Gastroesophageal sphincter (tissue), 4 donors: ENCODE results near the gene MUSK. TPM values are rescaled to one million over a fixed set of nuclear protein-coding genes. Genes with fewer than 3 reads are reported as not detected.

ENCODE experiments used
- ATAC-seq: fragments of 150-250 bp; one replicate; pipeline ENCODE4 v1.9.1; 2016; ENCODE audit warnings: mild to moderate bottlenecking, moderate library complexity
- H3K27ac ChIP-seq, 4 donors: fragments of 200-600 bp; sonication (generic) in 3 of 4; 1 replicate in 3 of 4; 2 replicates in 1 of 4; pipeline ENCODE4 v1.5.1; 2016 to 2019
- H3K27me3 ChIP-seq: fragments of 200-600 bp; sonication (generic); one replicate; pipeline ENCODE4 v1.5.1; 2019
- H3K36me3 ChIP-seq, 2 donors: fragments of 200-600 bp; sonication (generic); one replicate each; pipeline ENCODE4 v1.5.1; 2019; ENCODE audit warnings: control low read depth in 1 of 2
- H3K4me1 ChIP-seq, 3 donors: fragments of 200-600 bp; sonication (generic); 1 replicate in 2 of 3; 2 replicates in 1 of 3; pipeline ENCODE4 v1.5.1; 2016 to 2019; ENCODE audit warnings: control low read depth in 2 of 3
- H3K4me3 ChIP-seq, 2 donors: fragments of 200-600 bp; sonication (generic); one replicate each; pipeline ENCODE4 v1.5.1; 2019; ENCODE audit warnings: mild to moderate bottlenecking in 1 of 2, moderate library complexity in 1 of 2
- H3K9me3 ChIP-seq, 3 donors: fragments of 200-600 bp; sonication (generic); one replicate each; pipeline ENCODE4 v1.5.1; 2017 to 2019; ENCODE audit warnings: control low read depth in 2 of 3
- CTCF ChIP-seq, 4 experiments: fragments of 200-600 bp in 2 of 4; fragments of 450-650 bp in 2 of 4; sonication (generic) in 1 of 4; IDR thresholded peaks; one replicate each; pipeline ENCODE4 v1.5.1; 2017 to 2019; ENCODE audit warnings: antibody characterized with exemption in 4 of 4, mild to moderate bottlenecking in 2 of 4, moderate library complexity in 2 of 4
- EP300 ChIP-seq: sonication (generic); formaldehyde crosslinking; IDR thresholded peaks from one replicate; pipeline ENCODE4 v1.6.1; 2017; ENCODE audit warnings: antibody characterized with exemption, mild to moderate bottlenecking
- POLR2A ChIP-seq, 2 donors: fragments of 450-650 bp; IDR thresholded peaks; one replicate each; pipeline ENCODE4 v1.6.1; 2017; ENCODE audit warnings: antibody characterized with exemption in 2 of 2, mild to moderate bottlenecking in 2 of 2, moderate library complexity in 1 of 2
- POLR2AphosphoS5 ChIP-seq: sonication (generic); formaldehyde crosslinking; IDR thresholded peaks from one replicate; pipeline ENCODE4 v1.6.1; 2017; ENCODE audit warnings: antibody characterized with exemption
- WGBS, 2 donors: methylation state at CpG; one replicate each; pipeline ENCODE4 v1.1.5; 2018; ENCODE audit warnings: low coverage in 1 of 2; 5-methylcytosine and 5-hydroxymethylcytosine counted together
- total RNA-seq, 4 donors: library from RNA; depleted of rRNA; stranded (reverse); fragments of >200 nt; gene quantifications; one replicate each; pipeline ENCODE4 v1.1.0, GENCODE V29; 2016

MUSK gene
- total RNA-seq, 4 donors from 2014 or later: 2.9 to 8.4 (median 4.2) TPM

DNA sequence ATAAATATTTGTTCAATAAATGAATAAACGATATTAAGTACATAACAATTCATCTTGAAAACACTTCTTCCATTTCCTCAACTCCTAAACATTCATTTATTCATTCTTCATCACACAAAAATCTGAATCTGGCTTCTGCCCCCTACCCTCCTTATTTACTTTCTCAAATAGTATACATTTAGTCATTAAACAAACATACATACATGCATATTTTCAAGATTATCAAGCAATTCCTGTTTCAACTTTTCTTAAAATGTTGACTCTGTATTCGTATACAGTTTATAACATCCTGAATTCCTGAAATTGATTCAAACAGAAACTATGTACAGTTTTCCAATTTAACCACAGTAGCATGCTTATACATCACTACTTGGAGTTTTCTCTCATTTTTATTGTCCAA lies 129.0 kb downstream of the MUSK start:
- 37 to 42% methylated on average over 2 of the region's 2 CpGs for WGBS, 2 donors
- H3K9me3 ChIP-seq: no peaks in the 10 kb centered on the region
- no peak for ATAC-seq
- no peak overlapping the region for H3K27ac ChIP-seq
- no peaks in the 10 kb centered on the region for H3K27me3 ChIP-seq
- no peaks in the 10 kb centered on the region for H3K36me3 ChIP-seq
- H3K4me1 ChIP-seq: no peaks in the 10 kb centered on the region
- no peak overlapping the region for H3K4me3 ChIP-seq
- TF ChIP-seq EP300: no peak
- TF ChIP-seq POLR2A (IDR thresholded peaks at IDR 0.05): no peak
- TF ChIP-seq POLR2AphosphoS5: no peak

- Histone ChIP-seq H3K4me3 (no peak overlapping the region), H3K27me3 (no peaks in the 10 kb centered on the region), H3K36me3 (no peaks in the 10 kb centered on the region), H3K4me1 (no peaks in the 10 kb centered on the region), H3K27ac (no peak overlapping the region), H3K9me3 (no peaks in the 10 kb centered on the region)
- 27 to 33% methylated on average over 2 of the region's 2 CpGs for WGBS, 2 donors
- TF ChIP-seq POLR2AphosphoS5 (no peak), EP300 (no peak), CTCF (IDR thresholded peaks at IDR 0.05) (no peak), POLR2A (IDR thresholded peaks at IDR 0.05) (no peak)
- ATAC-seq: no peak
Observed at GRCh38 chr9:110799396-110799795, 130.8 kb downstream of the MUSK start.

DNA sequence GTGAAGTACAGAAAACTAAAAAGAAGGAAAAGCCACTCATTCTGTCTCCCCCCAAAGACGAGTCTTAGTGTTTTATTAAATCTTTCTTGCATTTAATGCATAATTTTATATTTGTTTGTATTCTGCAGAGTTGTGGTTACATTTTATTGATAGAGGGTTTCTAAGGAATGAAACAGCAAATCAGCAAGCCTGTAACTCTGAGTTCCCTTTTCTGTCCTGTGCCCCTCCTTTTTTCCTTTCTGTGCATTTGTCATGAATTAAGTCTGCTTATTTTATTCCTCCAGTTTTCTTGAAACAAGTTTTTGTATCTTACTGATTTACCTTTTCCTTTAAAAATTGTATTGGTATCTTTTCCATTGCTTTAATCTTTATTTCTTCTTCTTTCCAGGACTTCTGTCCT lies 132.8 kb downstream of the MUSK start:
- no peak for ATAC-seq
- TF ChIP-seq EP300 (no peak), POLR2A (IDR thresholded peaks at IDR 0.05) (no peak), POLR2AphosphoS5 (no peak), CTCF (IDR thresholded peaks at IDR 0.05) (no peak)
- Histone ChIP-seq H3K9me3 (no peaks in the 10 kb centered on the region), H3K36me3 (no peaks in the 10 kb centered on the region), H3K27ac (no peak overlapping the region), H3K4me1 (no peaks in the 10 kb centered on the region), H3K4me3 (no peak overlapping the region), H3K27me3 (no peaks in the 10 kb centered on the region)
- WGBS, 2 donors: 40 to 71% methylated on average over 1 of the region's 1 CpG

GRCh38 chr9:110802416-110803035 lies 133.9 kb downstream of the MUSK start:
- WGBS, 2 donors: 51 to 60% methylated on average over 5 to 6 of the region's 6 CpGs
- Histone ChIP-seq H3K27me3 (no peaks in the 10 kb centered on the region), H3K36me3 (no peaks in the 10 kb centered on the region), H3K9me3 (no peaks in the 10 kb centered on the region), H3K4me3 (no peak overlapping the region), H3K27ac (no peak overlapping the region), H3K4me1 (no peaks in the 10 kb centered on the region)
- peak; percentile 67 for ATAC-seq
- no peak for TF ChIP-seq CTCF (IDR thresholded peaks at IDR 0.05)
- peak; percentile 13 for TF ChIP-seq POLR2AphosphoS5

GRCh38 chr9:110807956-110808598 lies 139.5 kb downstream of the MUSK start:
- WGBS, 2 donors: 77 to 97% methylated on average over 5 to 6 of the region's 6 CpGs
- no peaks in the 10 kb centered on the region for H3K36me3 ChIP-seq

More at GRCh38 chr9:110807956-110808598, 139.5 kb downstream of the MUSK start:
- ATAC-seq: no peak
- TF ChIP-seq POLR2AphosphoS5: no peak
- TF ChIP-seq POLR2A (IDR thresholded peaks at IDR 0.05): no peak
- TF ChIP-seq CTCF (IDR thresholded peaks at IDR 0.05): no peak
- TF ChIP-seq EP300: no peak
- Histone ChIP-seq H3K9me3 (no peaks in the 10 kb centered on the region), H3K27me3 (peaks cover 8% of the 10 kb centered on the region), H3K4me1 (no peaks in the 10 kb centered on the region), H3K4me3 (no peak overlapping the region), H3K27ac (no peak overlapping the region)
